ENCODE measurements around the gene MYL7. TPM values are rescaled to one million over a fixed set of nuclear protein-coding genes. Genes with fewer than 3 reads are reported as not detected.

Gene MYL7
- total RNA-seq, 1 experiment from 2014 or later = not detected

DNA sequence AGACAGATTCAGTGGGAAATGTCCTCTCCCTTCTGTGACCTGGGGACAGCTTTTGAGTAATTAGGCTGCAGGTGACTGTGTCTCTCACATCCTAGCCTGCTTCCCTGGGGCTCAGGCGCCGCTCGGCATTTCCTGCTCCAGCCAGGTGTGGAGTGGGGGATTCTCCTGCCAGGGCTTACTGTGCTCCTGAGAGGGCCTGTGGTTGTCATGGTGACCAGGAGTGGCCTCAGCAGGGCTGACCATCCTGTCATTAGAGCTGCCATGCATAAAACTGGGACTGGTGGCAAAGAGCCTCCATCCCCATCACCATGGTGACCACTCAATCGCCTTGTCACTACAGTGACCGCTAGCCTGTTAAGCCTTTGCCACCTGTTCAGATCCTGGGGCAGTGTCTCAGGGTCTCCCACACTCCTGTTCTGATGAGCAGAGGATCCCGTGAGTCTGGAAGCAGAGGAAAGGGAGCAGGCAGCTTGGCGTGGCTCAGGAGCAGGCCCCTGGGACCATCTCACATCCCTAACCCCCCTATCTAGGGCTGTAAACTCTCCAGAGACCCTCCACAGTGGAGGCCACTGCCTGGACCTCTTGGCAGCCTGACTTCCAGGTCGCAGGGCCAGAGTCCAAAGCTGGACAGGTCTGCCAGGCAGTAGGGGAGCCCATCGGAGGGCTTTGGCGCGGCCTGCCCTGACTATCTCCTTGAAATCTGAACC is 48.3 kb upstream of the MYL7 start, which contains the start of gene GCK:
GCK (minus strand) TSS at position 154 of the 707 bp plus-strand sequence. CDS start 486 bp downstream, outside the sequence.
- RAD21 ChIA-PET (ENCODE audit: low non-redundant PET in 1 of 2, low total read pairs in 2 of 2, uncharacterized antibody in 2 of 2, unreplicated experiment in 2 of 2) = no interaction called here
- Histone ChIP-seq H3K36me3 (ENCODE audit: control insufficient read depth in 1 of 2, insufficient read depth in 2 of 2, low read length in 2 of 2) (no peaks in the 10 kb centered on the region), H4K20me1 (ENCODE audit: insufficient read depth) (no peaks in the 10 kb centered on the region), H3K27me3 (ENCODE audit: insufficient read depth, low read length) (no peaks in the 10 kb centered on the region), H3K9ac (ENCODE audit: low read length) (no peak within 1 kb of the TSS), H3K79me2 (ENCODE audit: insufficient read depth, low read length) (no peaks in the 10 kb centered on the region), H3K4me2 (ENCODE audit: low read length) (no peak within 1 kb of the TSS), H3K4me3 (replicated peaks in 1 of 2; ENCODE audit: low read depth in 1 of 2, low read length in 2 of 2) (no peak within 1 kb of the TSS), H3K9me3 (ENCODE audit: control insufficient read depth in 1 of 2, insufficient read depth in 1 of 2, low read depth in 1 of 2, low read length in 2 of 2) (no peaks in the 10 kb centered on the region), H2AFZ (ENCODE audit: low read depth, low read length, poor library complexity, severe bottlenecking) (no peak within 1 kb of the TSS), H3K27ac (ENCODE audit: low read depth, low read length) (no peak within 1 kb of the TSS), H3K4me1 (ENCODE audit: control insufficient read depth in 1 of 2, insufficient read depth in 2 of 2, low read length in 2 of 2) (peaks cover 7 to 20% of the 10 kb centered on the region in 2 experiments), H3K9me2 (ENCODE audit: insufficient read depth) (no peaks in the 10 kb centered on the region)
- BruUV-seq (replicated peaks) = no TSS peak
- POLR2A ChIA-PET = no interaction called here
- no peak for DNase-seq (ENCODE audit: low read depth, low spot score)
- ATAC-seq = no peak
- intact Hi-C loops (cut with micrococcal nuclease) = no loop called here
- TF ChIP-seq ZBTB33 (IDR thresholded peaks at IDR 0.05; ENCODE audit: extremely low read depth, insufficient replicate concordance, low read length) = no peak
- no peak for TF ChIP-seq ATF3 (IDR thresholded peaks at IDR 0.05)
- TF ChIP-seq CTCF (IDR thresholded peaks at IDR 0.05 in 2 of 3, conservative IDR thresholded peaks at IDR 0.05 in 1 of 3; ENCODE audit: borderline replicate concordance in 1 of 3, insufficient read depth in 1 of 3, low read depth in 2 of 3, low read length in 2 of 3) = no peak
- TF ChIP-seq EGR1 (IDR thresholded peaks at IDR 0.05; ENCODE audit: low read depth) = no peak
- no peak for TF ChIP-seq POLR2A (IDR thresholded peaks at IDR 0.05; ENCODE audit: borderline replicate concordance, extremely low read depth, insufficient read depth, insufficient read length)
- no peak for TF ChIP-seq JUND (IDR thresholded peaks at IDR 0.05)
- CTCF ChIA-PET = no interaction called here

Measured in HCT116 (cell line).